ENCODE results near the gene LRBA. TPM values are rescaled to one million over a fixed set of nuclear protein-coding genes. Genes with fewer than 3 reads are reported as not detected.

LRBA gene
- polyA plus RNA-seq, 1 of the 3 experiments (the other 2 are of a cell fraction): 11.4 TPM

- no peak for TF ChIP-seq GABPA (IDR thresholded peaks at IDR 0.05; ENCODE audit: low read depth)
Measured at GRCh38 chr4:150461957-150462356, 553.1 kb downstream of the LRBA start (continued).

GRCh38 chr4:150457802-150458201 lies 557.3 kb downstream of the LRBA start:
- Histone ChIP-seq H2AFZ (ENCODE audit: low read depth) (no peak overlapping the region), H3F3A (replicated peaks; ENCODE audit: insufficient read depth) (peaks cover 2% of the 10 kb centered on the region), H3K4me1 (ENCODE audit: control insufficient read depth in 1 of 2, insufficient read depth in 2 of 2, low read depth in 1 of 2, low read length in 1 of 2) (no peaks in the 10 kb centered on the region; a peak in 1 of 4 replicates), H3K36me3 (replicated peaks in 1 of 2; ENCODE audit: control insufficient read depth in 1 of 2, insufficient read depth in 2 of 2, low read length in 1 of 2) (no peaks in the 10 kb centered on the region), H3K79me2 (ENCODE audit: insufficient read depth) (no peaks in the 10 kb centered on the region), H3K4me3 (ENCODE audit: low read depth in 2 of 2, low read length in 1 of 2) (no peak overlapping the region), H3K9ac (no peak overlapping the region), H3K9me2 (no peaks in the 10 kb centered on the region), H3K9me3 (no peaks in the 10 kb centered on the region), H3K4me2 (no peak overlapping the region), H3K27me3 (ENCODE audit: insufficient read depth) (no peaks in the 10 kb centered on the region), H3K27ac (ENCODE audit: low read depth in 2 of 2, low read length in 1 of 2) (no peak overlapping the region), H4K20me1 (ENCODE audit: insufficient read depth) (no peaks in the 10 kb centered on the region)
- 0 out of 2 replicates have a peak, but pooled peaks have one; percentile 18 for TF ChIP-seq NFIC (IDR thresholded peaks at IDR 0.05; ENCODE audit: borderline replicate concordance)
- TF ChIP-seq TCF12 (IDR thresholded peaks at IDR 0.05): peak; percentile 78
- TF ChIP-seq JUND (IDR thresholded peaks at IDR 0.05): peak; percentile 24
- no peak for TF ChIP-seq TEAD4 (IDR thresholded peaks at IDR 0.05; ENCODE audit: borderline replicate concordance, insufficient read depth)
- peak; percentile 7 to 27; a peak in 1 of 4 replicates for TF ChIP-seq EP300 (IDR thresholded peaks at IDR 0.05; ENCODE audit: borderline replicate concordance in 1 of 2, low read depth in 1 of 2, low read length in 1 of 2)
- TF ChIP-seq PBX3 (IDR thresholded peaks at IDR 0.05): peak; percentile 91
- TF ChIP-seq RCOR1 (IDR thresholded peaks at IDR 0.05; ENCODE audit: low read length): no peak
- no peak for DNase-seq
- WGBS (ENCODE audit: low lambda C conversion rate): 36% methylated on average over 1 of the region's 1 CpG
- ChIA-PET POLR2A (no interaction called here), CTCF (no interaction called here)

- DNase-seq: no peak
- no peaks in the 10 kb centered on the region; a peak in 1 of 4 replicates for H3K4me1 ChIP-seq (ENCODE audit: control insufficient read depth in 1 of 2, insufficient read depth in 2 of 2, low read depth in 1 of 2, low read length in 1 of 2)
- H4K20me1 ChIP-seq (ENCODE audit: insufficient read depth): no peaks in the 10 kb centered on the region
- H2AFZ ChIP-seq (ENCODE audit: low read depth): no peak overlapping the region
- peaks cover 9% of the 10 kb centered on the region; the same call in 1 of the 2 replicates for H3K9me3 ChIP-seq
- ChIA-PET CTCF (no interaction called here), POLR2A (no interaction called here)
- H3K79me2 ChIP-seq (ENCODE audit: insufficient read depth): no peaks in the 10 kb centered on the region
- 94% methylated on average over 3 of the region's 3 CpGs for WGBS (ENCODE audit: low lambda C conversion rate)
- H3K27me3 ChIP-seq (ENCODE audit: insufficient read depth): no peaks in the 10 kb centered on the region
- H3K4me3 ChIP-seq (ENCODE audit: low read depth in 2 of 2, low read length in 1 of 2): no peak overlapping the region
- TF ChIP-seq RCOR1 (IDR thresholded peaks at IDR 0.05; ENCODE audit: low read length): no peak
- no peak for TF ChIP-seq NFIC (IDR thresholded peaks at IDR 0.05; ENCODE audit: borderline replicate concordance)
- no peak for TF ChIP-seq TEAD4 (IDR thresholded peaks at IDR 0.05; ENCODE audit: borderline replicate concordance, insufficient read depth)
- TF ChIP-seq TCF12 (IDR thresholded peaks at IDR 0.05): no peak
- no peak for TF ChIP-seq USF2 (IDR thresholded peaks at IDR 0.05; ENCODE audit: borderline replicate concordance, low read depth, low read length)
- no peak for TF ChIP-seq EP300 (IDR thresholded peaks at IDR 0.05; ENCODE audit: borderline replicate concordance in 1 of 2, low read depth in 1 of 2, low read length in 1 of 2)
- no peak for TF ChIP-seq RFX5 (IDR thresholded peaks at IDR 0.05; ENCODE audit: low read length)
- TF ChIP-seq CTCF (IDR thresholded peaks at IDR 0.05): no peak
- TF ChIP-seq REST (IDR thresholded peaks at IDR 0.05; ENCODE audit: low read depth, low read length): no peak
- TF ChIP-seq RXRA (IDR thresholded peaks at IDR 0.05; ENCODE audit: borderline replicate concordance, low read depth): no peak
- TF ChIP-seq SIN3A (IDR thresholded peaks at IDR 0.05; ENCODE audit: borderline replicate concordance, low read depth, low read length): no peak
- TF ChIP-seq TAF1 (IDR thresholded peaks at IDR 0.05; ENCODE audit: borderline replicate concordance, low read depth, low read length): no peak
- no peak for TF ChIP-seq GABPA (IDR thresholded peaks at IDR 0.05; ENCODE audit: low read depth)
- TF ChIP-seq SMC3 (IDR thresholded peaks at IDR 0.05; ENCODE audit: low read depth, low read length): no peak
- TF ChIP-seq POLR2AphosphoS5 (IDR thresholded peaks at IDR 0.05; ENCODE audit: low read depth, low read length): no peak
- no peak for TF ChIP-seq NRF1 (IDR thresholded peaks at IDR 0.05; ENCODE audit: low read depth, low read length)
- TF ChIP-seq JUND (IDR thresholded peaks at IDR 0.05): no peak
- no peak overlapping the region for H3K4me2 ChIP-seq
- H3K27ac ChIP-seq (ENCODE audit: low read depth in 2 of 2, low read length in 1 of 2): no peak overlapping the region
- H3K9ac ChIP-seq: no peak overlapping the region
- peaks cover 0 to 3% of the 10 kb centered on the region in 2 experiments for H3K36me3 ChIP-seq (replicated peaks in 1 of 2; ENCODE audit: control insufficient read depth in 1 of 2, insufficient read depth in 2 of 2, low read length in 1 of 2)
- no peaks in the 10 kb centered on the region for H3K9me2 ChIP-seq
- no peaks in the 10 kb centered on the region for H3F3A ChIP-seq (replicated peaks; ENCODE audit: insufficient read depth)
Measured at GRCh38 chr4:150451883-150452282, 563.2 kb downstream of the LRBA start.

Data from SK-N-SH (cell line).